Esophagus squamous epithelium (tissue), 4 donors: Measurements from ENCODE around the gene PGAP3.

ENCODE experiments used
- POLR2A ChIP-seq, 4 donors: fragments of 450-650 bp; IDR thresholded peaks; one replicate each; pipeline ENCODE4 v1.6.1; 2017; ENCODE audit warnings: antibody characterized with exemption in 4 of 4, mild to moderate bottlenecking in 4 of 4, moderate library complexity in 3 of 4
- TF ChIP-seq, protein P1 (sequence below), 6 experiments: fragments of 450-650 bp in 4 of 6; fragments of 200-600 bp in 2 of 6; sonication (generic) in 2 of 6; IDR thresholded peaks; one replicate each; pipeline ENCODE4 v1.5.1; 2016 to 2019; ENCODE audit warnings: antibody characterized with exemption in 6 of 6, mild to moderate bottlenecking in 4 of 6, moderate library complexity in 4 of 6

GRCh38 chr17:39714234-39714633 is 26.4 kb upstream of the PGAP3 start:
- TF ChIP-seq, protein P1, sequence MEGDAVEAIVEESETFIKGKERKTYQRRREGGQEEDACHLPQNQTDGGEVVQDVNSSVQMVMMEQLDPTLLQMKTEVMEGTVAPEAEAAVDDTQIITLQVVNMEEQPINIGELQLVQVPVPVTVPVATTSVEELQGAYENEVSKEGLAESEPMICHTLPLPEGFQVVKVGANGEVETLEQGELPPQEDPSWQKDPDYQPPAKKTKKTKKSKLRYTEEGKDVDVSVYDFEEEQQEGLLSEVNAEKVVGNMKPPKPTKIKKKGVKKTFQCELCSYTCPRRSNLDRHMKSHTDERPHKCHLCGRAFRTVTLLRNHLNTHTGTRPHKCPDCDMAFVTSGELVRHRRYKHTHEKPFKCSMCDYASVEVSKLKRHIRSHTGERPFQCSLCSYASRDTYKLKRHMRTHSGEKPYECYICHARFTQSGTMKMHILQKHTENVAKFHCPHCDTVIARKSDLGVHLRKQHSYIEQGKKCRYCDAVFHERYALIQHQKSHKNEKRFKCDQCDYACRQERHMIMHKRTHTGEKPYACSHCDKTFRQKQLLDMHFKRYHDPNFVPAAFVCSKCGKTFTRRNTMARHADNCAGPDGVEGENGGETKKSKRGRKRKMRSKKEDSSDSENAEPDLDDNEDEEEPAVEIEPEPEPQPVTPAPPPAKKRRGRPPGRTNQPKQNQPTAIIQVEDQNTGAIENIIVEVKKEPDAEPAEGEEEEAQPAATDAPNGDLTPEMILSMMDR (IDR thresholded peaks at IDR 0.05) = no peak
- TF ChIP-seq POLR2A (IDR thresholded peaks at IDR 0.05) = no peak
